ENCODE results near the gene CTBP2. TPM values are rescaled to one million over a fixed set of nuclear protein-coding genes. Genes with fewer than 3 reads are reported as not detected.
A peak's percentile ranks its signal among the peaks of the same experiment; 100 is the strongest.
"Not testable (repeated sequence)": the region's sequence is repeated elsewhere in the genome, so short reads cannot be mapped to it uniquely, and the experiment has no call there.

Gene CTBP2
- total RNA-seq, 4 donors from 2014 or later: 69.7 to 125 (median 84.7) TPM

DNA sequence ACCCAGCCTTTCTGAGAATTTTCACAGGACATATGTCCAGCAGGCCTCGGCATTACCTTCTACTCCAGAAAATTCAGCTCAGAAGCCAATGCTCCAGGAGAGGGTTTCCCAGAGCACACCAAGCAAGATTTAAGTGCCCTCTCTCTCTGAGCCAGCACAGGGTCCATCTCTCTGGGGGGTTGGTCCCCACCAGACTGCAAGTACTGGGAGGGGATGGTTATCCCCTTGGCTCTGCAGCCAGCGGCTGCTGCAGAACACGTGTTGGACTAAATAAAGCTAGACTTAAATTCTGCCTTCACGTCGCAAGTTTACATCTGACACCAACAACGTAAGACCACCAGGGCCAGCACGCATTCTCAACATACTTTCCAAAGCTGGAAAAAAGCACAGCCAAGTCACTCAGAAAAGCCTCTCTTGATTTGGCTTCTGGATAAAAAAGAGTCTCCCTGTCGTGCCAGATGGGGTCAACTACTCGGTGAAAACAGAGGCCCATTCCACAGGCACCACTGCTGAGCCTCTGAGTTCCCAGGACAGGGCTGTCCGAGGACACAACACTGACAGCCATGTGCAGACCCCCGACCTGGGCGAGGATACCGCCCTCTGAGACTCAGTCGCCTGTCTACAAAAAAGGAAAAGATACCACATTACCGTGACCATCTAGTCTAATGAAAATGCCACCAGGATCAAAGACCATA, 77.3 kb downstream of the CTBP2 start:
- H3K27ac ChIP-seq (replicated peaks in 1 of 4): peak overlapping the region; percentile 76 to 89 (median 86)
- no peak for DNase-seq (ENCODE audit: extremely low spot score)
- H3K4me1 ChIP-seq: peaks cover 53 to 67% (median 58%) of the 10 kb centered on the region in 4 donors
- peaks cover 8 to 22% (median 15%) of the 10 kb centered on the region in 4 donors for H3K36me3 ChIP-seq
- H3K9me3 ChIP-seq: no peaks in the 10 kb centered on the region
- no peak for TF ChIP-seq POLR2A (IDR thresholded peaks at IDR 0.05; ENCODE audit: low read depth)
- TF ChIP-seq, protein P1, sequence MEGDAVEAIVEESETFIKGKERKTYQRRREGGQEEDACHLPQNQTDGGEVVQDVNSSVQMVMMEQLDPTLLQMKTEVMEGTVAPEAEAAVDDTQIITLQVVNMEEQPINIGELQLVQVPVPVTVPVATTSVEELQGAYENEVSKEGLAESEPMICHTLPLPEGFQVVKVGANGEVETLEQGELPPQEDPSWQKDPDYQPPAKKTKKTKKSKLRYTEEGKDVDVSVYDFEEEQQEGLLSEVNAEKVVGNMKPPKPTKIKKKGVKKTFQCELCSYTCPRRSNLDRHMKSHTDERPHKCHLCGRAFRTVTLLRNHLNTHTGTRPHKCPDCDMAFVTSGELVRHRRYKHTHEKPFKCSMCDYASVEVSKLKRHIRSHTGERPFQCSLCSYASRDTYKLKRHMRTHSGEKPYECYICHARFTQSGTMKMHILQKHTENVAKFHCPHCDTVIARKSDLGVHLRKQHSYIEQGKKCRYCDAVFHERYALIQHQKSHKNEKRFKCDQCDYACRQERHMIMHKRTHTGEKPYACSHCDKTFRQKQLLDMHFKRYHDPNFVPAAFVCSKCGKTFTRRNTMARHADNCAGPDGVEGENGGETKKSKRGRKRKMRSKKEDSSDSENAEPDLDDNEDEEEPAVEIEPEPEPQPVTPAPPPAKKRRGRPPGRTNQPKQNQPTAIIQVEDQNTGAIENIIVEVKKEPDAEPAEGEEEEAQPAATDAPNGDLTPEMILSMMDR (IDR thresholded peaks at IDR 0.05): no peak
- no peak for TF ChIP-seq EP300 (IDR thresholded peaks at IDR 0.05)
- no peak for TF ChIP-seq POLR2AphosphoS5 (IDR thresholded peaks at IDR 0.05)
- H3K27me3 ChIP-seq: no peaks in the 10 kb centered on the region
- WGBS: 50% methylated on average over 9 of the region's 15 CpGs
- intact Hi-C loops (cut with DNase I): no loop called here
- no peak overlapping the region for H3K4me3 ChIP-seq

DNA sequence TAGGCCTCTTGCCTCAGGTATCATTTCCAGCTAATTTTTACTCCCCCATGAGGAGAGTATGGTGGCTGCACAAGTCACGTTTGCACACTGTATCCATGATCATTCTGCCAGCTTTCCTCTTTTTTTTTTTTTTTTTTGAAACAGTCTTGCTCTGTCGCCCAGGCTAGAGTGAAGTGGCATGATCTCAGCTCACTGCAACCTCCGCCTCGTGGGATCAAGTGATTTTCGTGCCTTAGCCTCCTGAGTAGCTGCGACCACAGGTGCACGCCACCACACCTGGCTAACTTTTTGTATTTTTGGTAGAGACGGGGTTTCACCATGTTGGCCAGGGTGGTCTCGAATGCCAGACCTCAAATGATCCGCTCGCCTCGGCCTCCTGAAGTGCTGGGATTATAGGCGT, 77.9 kb downstream of the CTBP2 start:
- H3K4me3 ChIP-seq; DNase-seq (ENCODE audit: extremely low spot score); intact Hi-C loops (cut with DNase I); H3K27me3 ChIP-seq; H3K9me3 ChIP-seq: not testable (repeated sequence)
- peak overlapping the region; percentile 43 to 89 (median 80) for H3K27ac ChIP-seq (replicated peaks in 1 of 4)
- H3K4me1 ChIP-seq: peaks cover 53 to 72% (median 60%) of the 10 kb centered on the region in 4 donors
- WGBS: 92% methylated on average over 13 of the region's 13 CpGs
- H3K36me3 ChIP-seq: peaks cover 2 to 16% (median 10%) of the 10 kb centered on the region in 4 donors

DNA sequence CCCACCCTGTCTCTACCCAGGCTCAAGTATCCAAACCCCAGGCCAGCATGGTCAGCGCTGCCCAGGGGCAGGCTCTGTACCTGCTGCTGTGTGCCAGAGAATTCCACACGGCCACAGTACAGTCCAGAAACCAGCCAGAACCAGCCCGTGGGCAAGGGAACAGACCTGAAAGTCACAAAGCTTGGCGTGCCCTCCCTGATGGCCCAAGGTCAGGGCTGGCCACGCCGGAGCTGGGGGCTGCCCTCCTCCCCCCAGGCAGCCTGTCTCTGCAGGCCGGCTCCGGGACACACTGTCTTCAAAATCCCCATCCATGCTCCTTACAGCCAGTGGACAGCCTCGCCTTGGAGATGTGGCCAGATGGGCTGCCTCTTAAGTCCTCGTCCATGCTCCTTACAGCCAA, 78.4 kb downstream of the CTBP2 start:
- intact Hi-C loops (cut with DNase I): no loop called here
- DNase-seq (ENCODE audit: extremely low spot score): no peak
- 100% methylated on average over 3 of the region's 10 CpGs for WGBS
- Histone ChIP-seq H3K36me3 (peaks cover 0 to 11% (median 4%) of the 10 kb centered on the region in 4 donors), H3K27me3 (no peaks in the 10 kb centered on the region), H3K9me3 (no peaks in the 10 kb centered on the region), H3K27ac (replicated peaks in 1 of 4) (peak overlapping the region; percentile 17 to 89 (median 64)), H3K4me1 (peaks cover 53 to 78% (median 62%) of the 10 kb centered on the region in 4 donors), H3K4me3 (no peak overlapping the region)
- TF ChIP-seq, protein P1 (IDR thresholded peaks at IDR 0.05): no peak
- TF ChIP-seq POLR2AphosphoS5 (IDR thresholded peaks at IDR 0.05) (no peak), POLR2A (IDR thresholded peaks at IDR 0.05; ENCODE audit: low read depth) (no peak), EP300 (IDR thresholded peaks at IDR 0.05) (no peak)

DNA sequence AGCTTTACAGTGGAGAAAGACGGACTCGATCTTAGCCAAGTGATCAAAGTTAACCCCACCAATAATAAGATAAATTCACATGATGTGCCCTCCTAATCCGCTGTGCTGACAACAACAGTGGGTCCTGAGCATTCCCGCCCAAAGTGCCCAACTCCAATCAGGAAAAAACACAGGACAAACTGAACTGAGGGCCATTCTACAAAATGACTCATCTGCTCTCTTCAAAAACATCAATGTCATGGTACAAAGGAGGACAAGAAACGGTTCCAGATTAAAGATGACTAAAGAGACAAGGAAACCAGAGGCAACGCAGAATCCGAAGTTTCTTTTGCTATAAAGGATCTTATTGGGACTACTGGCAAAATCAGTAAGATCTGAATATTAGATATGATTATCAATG, 79.4 kb downstream of the CTBP2 start:
- H3K27me3 ChIP-seq: no peaks in the 10 kb centered on the region
- WGBS: 91% methylated on average over 7 of the region's 7 CpGs
- no peak overlapping the region for H3K4me3 ChIP-seq
- intact Hi-C loops (cut with DNase I): no loop called here
- H3K36me3 ChIP-seq: peaks cover 0 to 4% (median 1%) of the 10 kb centered on the region in 4 donors
- DNase-seq (ENCODE audit: extremely low spot score): no peak
- TF ChIP-seq POLR2AphosphoS5 (IDR thresholded peaks at IDR 0.05) (no peak), POLR2A (IDR thresholded peaks at IDR 0.05; ENCODE audit: low read depth) (no peak), EP300 (IDR thresholded peaks at IDR 0.05) (no peak)
- TF ChIP-seq, protein P1 (IDR thresholded peaks at IDR 0.05): no peak
- H3K4me1 ChIP-seq: peaks cover 56 to 84% (median 64%) of the 10 kb centered on the region in 4 donors
- no peaks in the 10 kb centered on the region for H3K9me3 ChIP-seq
- no peak overlapping the region for H3K27ac ChIP-seq (replicated peaks in 1 of 4)

DNA sequence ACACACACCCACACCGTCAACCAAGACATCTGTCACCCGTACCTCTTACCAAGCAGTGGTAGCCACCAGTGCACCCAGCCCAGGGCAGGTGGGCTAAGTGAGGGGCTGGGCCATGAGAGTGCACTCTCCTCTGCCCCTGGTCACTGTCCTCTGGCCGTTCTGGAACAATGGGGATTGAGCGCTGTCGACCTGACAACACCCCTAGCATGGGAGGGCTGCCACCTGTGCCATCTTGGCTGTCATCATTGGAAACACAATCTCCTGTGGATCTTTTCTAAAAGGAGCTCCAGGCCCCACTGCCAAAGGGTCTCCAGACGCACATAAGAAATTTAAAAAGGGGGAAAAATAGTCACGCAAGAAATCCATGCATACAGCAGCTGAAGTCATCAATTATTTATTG, 80.1 kb downstream of the CTBP2 start:
- peaks cover 50 to 77% (median 57%) of the 10 kb centered on the region in 4 donors for H3K4me1 ChIP-seq
- no peaks in the 10 kb centered on the region for H3K9me3 ChIP-seq
- WGBS: 89% methylated on average over 7 of the region's 7 CpGs
- no peak overlapping the region for H3K4me3 ChIP-seq
- no peaks in the 10 kb centered on the region for H3K36me3 ChIP-seq
- DNase-seq (ENCODE audit: extremely low spot score): no peak
- H3K27me3 ChIP-seq: no peaks in the 10 kb centered on the region
- H3K27ac ChIP-seq (replicated peaks in 1 of 4): no peak overlapping the region
- TF ChIP-seq, protein P1 (IDR thresholded peaks at IDR 0.05): no peak
- TF ChIP-seq POLR2A (IDR thresholded peaks at IDR 0.05; ENCODE audit: low read depth) (no peak), POLR2AphosphoS5 (IDR thresholded peaks at IDR 0.05) (no peak), EP300 (IDR thresholded peaks at IDR 0.05) (no peak)
- intact Hi-C loops (cut with DNase I): no loop called here
